Stimulated activated CD4-positive, alpha-beta T cell treated with anti-CD3 and anti-CD28 coated beads, Interleukin-4, amount 100 ng/mL, for 1 hour (primary cell): Measurements from ENCODE around the gene METTL2A.
A peak's percentile ranks its signal among the peaks of the same experiment; 100 is the strongest.
"Not testable (repeated sequence)": the region's sequence is repeated elsewhere in the genome, so short reads cannot be mapped to it uniquely, and the experiment has no call there.

Source experiments
- DNase-seq: peaks from one replicate; pipeline ENCODE4 v3.0.0-alpha.2; 2020

Gene METTL2A

DNA sequence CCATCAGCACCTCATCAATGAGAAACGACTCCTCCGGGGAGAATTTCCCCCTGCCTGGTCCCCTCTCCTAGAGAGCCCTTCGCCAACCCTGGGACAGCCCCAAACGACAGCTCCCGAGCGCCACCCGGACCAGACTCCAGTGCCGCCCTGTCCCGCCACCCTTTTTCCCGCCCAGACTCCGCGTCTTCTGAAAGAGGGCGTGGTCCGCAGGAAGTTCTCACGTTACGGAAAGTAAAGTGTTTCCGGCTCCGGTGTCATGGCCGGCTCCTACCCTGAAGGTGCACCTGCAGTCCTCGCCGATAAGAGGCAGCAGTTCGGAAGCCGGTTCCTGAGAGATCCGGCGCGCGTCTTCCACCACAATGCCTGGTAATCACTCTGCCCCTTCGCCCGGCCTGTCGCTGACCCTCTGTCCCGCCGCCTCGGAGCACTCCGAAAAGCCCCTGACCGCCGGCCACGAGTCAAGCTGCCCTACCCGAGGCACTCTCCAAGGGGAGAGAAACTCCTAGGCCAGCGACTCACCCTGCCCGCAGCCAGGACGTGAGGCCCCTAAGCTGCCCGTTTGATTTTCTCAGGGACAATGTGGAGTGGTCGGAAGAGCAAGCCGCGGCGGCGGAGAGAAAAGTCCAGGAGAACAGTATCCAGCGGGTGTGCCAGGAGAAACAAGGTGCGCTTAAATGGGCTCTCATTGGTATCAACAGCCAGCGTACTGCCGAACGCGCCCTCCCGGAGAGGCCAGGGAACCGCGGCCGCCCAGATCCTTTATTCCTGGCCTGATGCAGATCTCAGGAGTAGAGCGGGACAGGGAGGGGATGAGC lies at the start of gene METTL2A:
Gene METTL2A (plus strand): TSS at position 251 of the 815 bp plus-strand sequence. CDS start 6 bp downstream, at position 257.
- peak; percentile 80 for DNase-seq

DNA sequence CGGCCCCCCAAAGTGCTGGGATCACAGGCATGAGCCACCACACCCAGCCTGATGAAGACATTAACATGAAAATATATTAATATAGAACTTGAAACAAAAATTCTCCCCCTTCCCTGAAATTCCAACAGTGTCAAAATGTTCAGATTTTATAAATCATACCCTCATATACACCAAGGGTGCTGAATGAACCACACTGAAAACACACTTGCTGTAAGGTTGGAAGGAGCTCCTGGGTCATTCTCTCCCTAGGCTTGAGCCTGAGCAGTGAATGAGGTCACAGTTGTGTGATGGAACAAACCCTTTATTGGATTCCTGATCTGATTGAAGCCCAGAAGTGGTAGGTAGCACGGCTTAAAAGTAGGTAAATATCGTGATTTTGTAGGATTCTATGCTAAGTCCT lies 43.4 kb upstream of the METTL2A start, which contains the start of gene EFCAB3:
Gene EFCAB3 (plus strand): TSS at position 301 of the 400 bp plus-strand sequence. CDS start 2,427 bp downstream, outside the sequence.
- no peak for DNase-seq

- no peak for DNase-seq
Measured at GRCh38 chr17:62381561-62381960, 42.1 kb upstream of the METTL2A start.

DNA sequence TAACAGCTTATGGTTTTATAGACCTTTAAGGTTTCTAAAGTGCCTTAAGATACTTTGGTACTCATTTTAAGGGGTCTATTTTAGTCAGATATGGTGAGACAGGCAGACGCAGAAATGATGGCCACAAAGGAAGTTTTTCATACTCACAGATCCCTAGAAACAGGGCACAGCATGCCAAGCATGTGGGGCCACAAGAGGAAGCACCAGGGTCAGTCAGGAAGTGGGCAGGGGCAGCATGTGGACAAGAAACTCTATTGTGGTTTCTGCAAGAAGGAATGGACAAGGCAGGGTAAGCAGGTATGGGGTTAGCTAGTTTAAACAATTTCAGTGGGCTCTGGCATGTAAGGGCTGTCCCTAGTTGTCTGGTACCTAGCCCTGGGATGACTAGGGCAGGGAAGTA lies 34.8 kb upstream of the METTL2A start:
- no peak for DNase-seq

DNA sequence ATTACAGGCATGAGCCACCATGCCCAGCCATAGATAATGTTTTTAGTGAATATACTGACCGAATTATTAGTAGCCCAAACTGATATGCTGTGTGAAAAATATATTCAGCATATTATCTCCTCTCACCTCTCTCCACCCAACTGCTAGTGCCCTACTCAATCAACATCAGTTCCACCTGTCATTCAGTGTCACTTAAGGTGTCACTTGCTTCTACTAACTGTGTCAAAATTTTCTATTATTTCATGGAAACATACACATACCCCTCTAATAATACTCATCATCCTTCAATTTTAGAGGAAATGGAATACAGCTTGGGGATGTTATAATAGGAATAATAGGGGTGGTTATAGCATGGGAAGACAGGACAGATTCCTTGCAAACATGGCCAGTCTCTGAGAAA lies 30.8 kb upstream of the METTL2A start:
- DNase-seq, result no peak

- no peak for DNase-seq
Measured at GRCh38 chr17:62398891-62399290, 24.8 kb upstream of the METTL2A start.

GRCh38 chr17:62405451-62405850 lies 18.2 kb upstream of the METTL2A start:
- no peak for DNase-seq

GRCh38 chr17:62413090-62413489 lies 10.6 kb upstream of the METTL2A start:
- not testable (repeated sequence) for DNase-seq

- DNase-seq, result not testable (repeated sequence)
Measured at GRCh38 chr17:62426214-62426613, 2.5 kb downstream of the METTL2A start.

GRCh38 chr17:62435251-62435650 lies 11.6 kb downstream of the METTL2A start:
- DNase-seq, result not testable (repeated sequence)

DNA sequence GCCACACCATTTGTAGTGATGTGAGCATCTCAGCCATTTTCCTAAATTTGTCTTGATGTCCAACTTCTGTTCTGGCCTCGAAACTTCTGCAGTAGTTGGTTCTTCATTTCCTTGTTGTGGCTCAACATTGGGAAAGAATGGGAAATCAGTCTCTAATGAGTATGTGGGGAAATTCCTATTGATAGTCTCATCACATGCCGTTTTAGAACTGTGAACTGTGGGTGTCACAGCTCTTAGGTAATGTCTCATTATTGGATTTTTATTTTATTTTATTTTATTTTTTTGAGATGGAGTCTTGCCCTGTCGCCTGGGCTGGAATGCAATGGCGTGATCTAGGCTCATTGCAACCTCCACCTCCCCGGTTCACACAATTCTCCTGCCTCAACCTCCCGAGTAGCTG lies 17.5 kb downstream of the METTL2A start:
- not testable (repeated sequence) for DNase-seq

GRCh38 chr17:62444063-62444462 lies 20.4 kb downstream of the METTL2A start:
- no peak for DNase-seq

- DNase-seq, result not testable (repeated sequence)
Measured at GRCh38 chr17:62445791-62446190, 22.1 kb downstream of the METTL2A start.

- DNase-seq, result not testable (repeated sequence)
Measured at GRCh38 chr17:62452195-62452594, 28.5 kb downstream of the METTL2A start.

- not testable (repeated sequence) for DNase-seq
Measured at GRCh38 chr17:62453041-62453440, 29.3 kb downstream of the METTL2A start.

DNA sequence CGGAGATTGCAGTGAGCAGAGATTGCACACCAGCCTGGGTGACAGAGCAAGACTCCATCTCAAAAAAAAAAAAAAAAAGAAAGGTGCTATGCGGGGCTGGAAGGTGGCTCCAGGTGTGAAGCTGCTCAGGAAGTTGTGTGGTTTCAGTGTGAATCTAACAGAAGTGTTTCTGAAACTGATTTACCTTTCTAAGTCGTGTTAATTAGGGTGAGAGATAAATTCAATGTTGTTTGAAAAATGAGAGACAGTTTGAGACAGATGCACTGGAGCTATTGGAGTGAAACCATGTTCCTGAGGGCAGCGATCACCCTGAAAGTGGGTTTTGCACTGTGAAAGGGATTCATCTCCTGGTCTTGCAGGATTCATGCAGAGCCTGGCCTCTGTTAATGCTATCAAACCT lies 30.0 kb downstream of the METTL2A start:
- not testable (repeated sequence) for DNase-seq

- not testable (repeated sequence) for DNase-seq
Measured at GRCh38 chr17:62454111-62454510, 30.4 kb downstream of the METTL2A start.

DNA sequence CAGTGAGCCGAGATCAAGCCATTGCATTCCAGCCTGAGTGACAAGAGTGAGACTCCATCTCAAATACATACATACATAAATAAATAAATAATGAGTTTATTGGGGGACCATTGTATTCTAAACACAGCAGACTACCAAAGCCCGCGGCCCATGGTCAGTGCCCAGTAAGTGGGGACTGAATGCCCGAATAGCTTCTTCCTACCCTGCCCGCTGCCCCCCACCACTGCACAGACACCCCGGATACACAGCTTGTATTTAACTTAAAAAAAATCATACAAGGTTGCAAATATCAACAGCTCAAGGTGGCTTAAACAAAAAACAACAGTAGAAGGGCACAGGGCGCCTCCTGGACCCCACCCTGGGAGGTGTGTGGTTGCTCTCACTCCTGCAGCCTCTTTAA lies 32.3 kb downstream of the METTL2A start:
- no peak for DNase-seq

DNA sequence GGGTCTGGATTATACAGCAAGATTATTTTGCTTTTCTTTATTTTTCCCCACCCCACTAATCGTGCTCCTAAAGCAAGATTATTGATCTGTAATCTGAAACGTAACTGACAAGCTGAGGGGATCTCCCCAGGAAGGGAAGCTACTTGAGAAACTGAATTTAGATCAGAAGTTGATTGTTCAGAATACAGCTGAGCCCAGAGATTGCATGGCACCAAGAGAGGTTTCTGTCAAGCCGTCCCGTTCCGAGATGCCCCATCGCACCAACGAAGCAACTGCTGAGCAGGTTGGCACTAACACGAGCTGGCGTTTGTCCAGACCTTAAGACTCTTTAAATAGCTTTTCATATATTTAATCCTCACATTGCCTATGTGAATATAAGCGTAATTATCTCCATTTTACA lies 34.8 kb downstream of the METTL2A start:
- DNase-seq, result not testable (repeated sequence)

GRCh38 chr17:62464422-62464821 lies 40.7 kb downstream of the METTL2A start:
- DNase-seq, result not testable (repeated sequence)

GRCh38 chr17:62465271-62465670 lies 41.6 kb downstream of the METTL2A start:
- DNase-seq, result not testable (repeated sequence)

DNA sequence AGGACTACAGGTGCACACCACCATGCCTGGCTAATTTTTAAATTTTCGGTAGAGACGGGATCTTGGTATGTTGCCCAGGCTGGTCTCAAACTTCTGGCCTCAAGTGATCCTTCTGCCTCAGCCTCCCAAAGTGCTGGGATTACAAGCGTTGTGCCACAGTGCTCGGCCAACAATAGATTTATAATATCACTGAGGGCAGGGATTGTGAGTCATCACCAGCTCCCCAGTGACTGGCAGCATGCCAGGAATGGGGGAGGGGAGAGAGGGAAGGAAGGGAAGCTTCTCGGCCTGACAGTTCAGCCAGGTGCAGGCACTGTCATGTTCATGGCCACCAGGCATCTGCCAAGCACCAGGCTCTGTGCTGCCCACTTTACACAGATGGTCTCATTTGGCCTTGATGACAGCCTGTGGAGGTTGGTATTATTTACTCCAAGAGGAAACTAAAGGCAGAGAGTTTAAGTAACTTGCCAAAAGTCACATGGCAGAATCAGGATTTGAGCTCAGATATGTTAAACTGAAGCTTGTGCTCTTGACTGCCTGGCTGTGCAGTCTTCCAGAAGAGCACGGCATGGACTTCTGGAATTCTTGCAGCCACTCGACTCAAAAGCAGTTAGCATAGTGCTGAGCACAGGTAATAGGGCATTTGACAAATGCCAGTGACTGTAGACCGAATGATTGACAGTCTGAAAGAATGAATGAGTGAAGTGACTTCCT lies 47.1 kb downstream of the METTL2A start:
- DNase-seq, result peak; percentile 69

GRCh38 chr17:62471380-62471880 lies 47.7 kb downstream of the METTL2A start:
- DNase-seq, result not testable (repeated sequence)
